Mesenteric fat pad (tissue), 1 donor: ENCODE measurements around the gene GLP2R. TPM values are rescaled to one million over a fixed set of nuclear protein-coding genes. Genes with fewer than 3 reads are reported as not detected.
"Not testable (repeated sequence)": the region's sequence is repeated elsewhere in the genome, so short reads cannot be mapped to it uniquely, and the experiment has no call there.

Source experiments
- DNase-seq: peaks from one replicate; pipeline ENCODE4 v3.0.0-alpha.2; 2020; ENCODE audit warnings: low spot score
- total RNA-seq: library from RNA; stranded (reverse); fragmentation: NEBNext Ultra II Directional; extraction: Animal tissue kit (Norgen Biotek cat#: 25700); gene quantifications from one replicate; pipeline ENCODE4 v1.2.1, GENCODE V29; 2021
- donor health status: DM: yes; HTN: yes; CAD: no.

The GLP2R gene
- total RNA-seq, 1 donor from 2014 or later: 6.7 TPM

DNA sequence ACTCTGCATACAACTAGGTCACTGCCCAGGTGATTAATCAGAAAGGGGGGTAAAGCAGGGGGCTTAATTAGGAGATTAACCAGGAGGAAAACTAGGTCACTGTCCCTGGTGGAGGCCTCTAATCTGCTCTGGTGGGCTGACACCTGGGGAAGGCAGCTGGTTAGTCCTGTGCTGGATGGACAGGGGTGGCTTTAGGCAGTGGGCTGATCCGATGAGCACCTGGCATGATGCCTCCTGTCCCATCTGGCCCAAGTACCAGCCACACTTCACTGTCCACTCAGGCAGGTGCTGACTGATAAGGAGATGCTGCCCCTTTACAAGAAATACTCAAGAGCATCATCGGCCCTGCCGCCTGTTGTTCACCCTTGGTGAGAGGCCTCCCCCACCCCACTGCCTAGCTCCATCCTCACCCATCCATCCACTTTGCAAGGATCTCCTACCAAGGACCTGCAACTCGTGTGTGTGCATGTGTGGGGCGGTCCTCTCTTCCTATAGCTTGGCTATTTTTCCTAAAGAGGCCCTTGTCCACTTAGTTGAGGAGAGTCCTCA is 93.2 kb downstream of the GLP2R start:
- no peak for DNase-seq

DNA sequence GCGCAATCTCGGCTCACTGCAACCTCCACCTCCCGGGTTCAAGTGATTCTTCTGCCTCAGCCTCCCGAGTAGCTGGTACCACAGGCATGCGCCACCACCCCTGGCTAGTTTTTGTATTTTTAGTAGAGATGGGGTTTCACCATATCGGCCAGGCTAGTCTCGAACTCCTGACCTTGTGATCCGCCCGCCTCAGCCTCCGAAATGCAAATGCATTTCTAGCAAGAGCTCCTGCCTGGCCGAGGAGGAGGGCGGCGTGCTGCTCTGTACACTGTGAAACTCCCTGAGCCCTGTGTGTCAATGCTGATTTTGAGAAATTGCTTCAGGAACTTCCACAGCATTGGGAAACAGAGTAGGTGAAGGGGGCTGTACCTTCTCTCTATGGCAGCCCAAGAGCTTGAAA is 95.5 kb downstream of the GLP2R start:
- not testable (repeated sequence) for DNase-seq

GRCh38 chr17:9922012-9922848 is 96.5 kb downstream of the GLP2R start:
- DNase-seq: no peak

- DNase-seq: no peak
These were observed 99.0 kb downstream of the GLP2R start for GRCh38 chr17:9924735-9925191.

DNA sequence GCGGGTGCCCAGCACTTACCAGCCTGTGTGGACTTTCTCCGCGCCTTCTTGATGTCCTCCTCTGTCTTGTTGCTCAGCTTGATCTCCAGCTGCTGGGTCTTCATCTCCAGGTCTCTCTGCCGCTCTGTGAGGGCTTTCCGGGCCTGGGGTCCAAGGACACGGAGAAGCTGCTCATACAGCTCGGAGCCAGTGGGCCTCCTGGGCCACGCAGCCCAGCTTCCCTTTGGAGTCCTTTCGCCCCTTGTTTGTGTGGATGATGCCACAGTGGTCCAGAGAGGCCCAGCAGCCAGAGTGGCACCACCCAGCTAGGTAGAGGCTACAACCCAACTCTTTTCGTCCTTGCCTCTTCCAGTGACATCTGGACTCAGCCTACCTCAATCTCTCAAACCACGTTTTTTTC is 99.7 kb downstream of the GLP2R start:
- no peak for DNase-seq

- no peak for DNase-seq
These were observed 100.6 kb downstream of the GLP2R start for GRCh38 chr17:9926150-9926804.

DNA sequence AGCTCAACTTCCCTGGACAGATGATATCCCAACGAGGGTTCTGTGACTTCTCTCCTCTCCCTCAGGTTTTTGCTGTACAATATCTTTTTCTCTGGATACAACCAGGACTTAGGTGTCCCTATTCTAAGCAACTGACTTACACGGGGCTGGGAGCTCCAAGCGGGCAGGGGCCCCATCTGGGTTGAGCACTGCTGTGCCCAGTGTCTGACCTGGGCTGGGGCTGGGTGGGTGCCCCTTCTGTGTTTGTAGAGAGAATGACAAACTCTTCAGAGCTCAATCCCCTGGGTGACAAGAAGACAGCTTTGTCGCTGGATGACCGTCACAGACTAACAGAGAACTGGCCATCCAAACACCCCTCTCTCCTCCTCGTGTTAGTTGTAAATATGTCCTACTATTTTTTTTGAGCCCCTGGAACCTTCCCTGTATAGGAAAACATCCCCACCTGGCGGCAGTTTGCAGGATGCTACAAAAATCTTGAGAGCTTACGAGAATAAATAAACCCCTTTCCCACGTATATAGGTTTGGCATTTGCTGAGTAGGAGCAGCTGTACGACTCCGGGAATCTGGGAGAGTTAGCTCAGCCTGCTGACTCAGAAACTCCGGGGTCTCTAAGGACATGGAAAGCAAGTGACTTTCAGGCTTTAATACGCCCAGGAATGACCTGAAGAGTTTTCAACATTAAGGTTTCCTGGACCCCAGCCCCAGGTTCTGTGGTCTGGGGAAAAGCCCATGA is 103.0 kb downstream of the GLP2R start:
- no peak for DNase-seq

DNA sequence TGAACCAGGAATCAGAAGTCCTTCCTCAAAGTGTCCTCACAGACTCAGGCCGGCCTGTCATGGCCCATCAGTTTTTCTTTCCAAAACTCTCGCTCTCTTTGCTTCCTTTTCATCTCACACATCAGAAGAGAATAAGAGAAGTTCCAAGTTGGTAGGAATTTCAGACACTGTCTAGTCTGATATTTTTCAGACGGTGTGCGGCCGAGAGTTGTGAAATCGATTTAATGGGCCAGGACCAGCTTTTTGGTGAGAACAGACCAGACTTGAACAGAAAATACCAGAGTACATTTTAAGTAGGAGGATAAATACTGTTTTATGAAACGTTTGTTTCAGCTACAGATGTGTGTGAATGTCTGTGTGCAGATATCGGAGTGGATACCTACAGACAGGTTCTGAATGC is 104.1 kb downstream of the GLP2R start:
- DNase-seq: no peak

DNA sequence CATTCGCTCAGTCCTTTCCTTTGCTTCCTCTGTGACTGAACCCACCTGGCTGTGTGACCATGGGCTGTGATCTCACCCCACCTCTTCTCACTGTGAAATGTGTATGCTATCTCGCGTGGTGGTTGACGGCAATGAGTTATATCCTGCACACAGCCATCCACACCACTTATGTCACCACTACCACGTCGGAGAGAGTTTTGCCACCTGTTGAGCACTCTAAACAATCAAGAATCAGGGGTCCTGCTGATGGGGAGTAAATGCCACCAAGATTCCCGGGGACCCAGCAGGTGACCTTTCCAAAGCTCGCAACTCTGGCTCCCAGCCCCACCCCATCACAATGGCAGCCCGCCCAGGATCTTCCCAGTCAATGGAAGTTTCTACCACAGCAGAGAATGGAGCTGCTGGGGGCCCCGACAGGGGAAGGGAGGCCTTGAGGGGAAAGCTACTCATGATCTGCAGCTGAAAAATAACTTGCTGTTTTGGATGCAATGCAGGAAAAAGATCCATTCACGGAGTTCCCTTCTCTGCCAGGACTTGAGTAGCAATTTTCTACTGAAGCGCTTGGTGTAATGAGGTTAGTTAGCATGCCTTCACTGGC is 105.5 kb downstream of the GLP2R start:
- no peak for DNase-seq

DNA sequence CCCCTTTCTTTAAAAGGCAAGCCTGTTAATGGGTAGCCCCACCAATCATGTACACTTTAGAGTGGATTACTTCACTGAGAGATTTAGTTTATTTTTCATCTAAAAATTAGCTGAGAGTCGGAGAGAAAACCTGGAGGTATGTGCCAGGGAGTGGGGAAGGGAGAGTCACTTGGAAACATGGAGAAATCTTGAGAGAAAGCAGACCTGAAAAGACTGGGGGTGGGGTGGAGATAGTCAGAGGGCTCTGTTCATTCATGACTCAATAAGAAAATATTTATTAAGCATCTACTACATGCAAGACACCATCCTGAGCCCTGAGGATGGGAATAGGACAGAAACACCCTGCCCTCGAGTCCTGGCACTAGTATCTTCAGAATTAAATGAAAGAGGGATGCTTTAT is 106.8 kb downstream of the GLP2R start:
- no peak for DNase-seq

DNA sequence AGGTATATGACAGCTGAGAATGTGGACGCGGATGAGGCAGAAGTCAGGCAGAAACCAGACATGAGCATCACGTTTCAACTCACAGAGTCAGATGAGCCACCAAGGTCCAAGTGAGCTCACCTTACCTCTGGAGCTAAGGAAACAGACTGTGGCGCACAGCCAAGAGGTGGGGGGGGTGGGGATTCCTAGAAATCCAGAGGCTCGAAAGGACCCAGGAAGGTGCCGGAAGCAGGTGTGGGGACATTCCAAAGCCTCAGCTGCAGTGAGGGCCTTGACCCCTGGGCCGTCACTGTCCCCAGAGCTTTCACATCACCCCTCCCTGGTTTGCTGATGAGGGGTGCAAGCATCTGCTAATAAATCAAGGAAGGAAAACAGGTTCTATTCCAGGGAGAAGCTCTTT is 108.6 kb downstream of the GLP2R start:
- DNase-seq: no peak

DNA sequence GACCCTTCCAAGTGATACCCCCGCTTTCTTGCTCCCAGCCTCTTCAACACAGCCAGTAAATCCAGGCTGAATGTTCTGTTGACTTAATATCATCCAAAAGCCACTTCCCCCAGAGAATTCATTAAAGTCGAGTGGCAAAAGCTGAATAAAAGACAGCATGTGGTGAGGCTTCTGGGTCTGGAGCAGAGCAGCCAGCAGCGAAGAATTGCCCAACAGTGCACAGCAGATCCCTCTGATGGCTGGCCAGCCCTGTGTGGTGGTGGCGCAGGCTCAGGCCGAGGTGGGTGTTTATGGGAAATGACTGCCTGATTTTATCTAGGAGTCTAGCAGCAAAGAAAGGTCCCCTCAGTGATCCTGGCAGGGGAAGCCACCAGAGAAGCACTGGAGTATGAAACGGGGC is 109.7 kb downstream of the GLP2R start:
- DNase-seq: no peak

- DNase-seq: no peak
These were observed 110.4 kb downstream of the GLP2R start for GRCh38 chr17:9936095-9936494.

DNA sequence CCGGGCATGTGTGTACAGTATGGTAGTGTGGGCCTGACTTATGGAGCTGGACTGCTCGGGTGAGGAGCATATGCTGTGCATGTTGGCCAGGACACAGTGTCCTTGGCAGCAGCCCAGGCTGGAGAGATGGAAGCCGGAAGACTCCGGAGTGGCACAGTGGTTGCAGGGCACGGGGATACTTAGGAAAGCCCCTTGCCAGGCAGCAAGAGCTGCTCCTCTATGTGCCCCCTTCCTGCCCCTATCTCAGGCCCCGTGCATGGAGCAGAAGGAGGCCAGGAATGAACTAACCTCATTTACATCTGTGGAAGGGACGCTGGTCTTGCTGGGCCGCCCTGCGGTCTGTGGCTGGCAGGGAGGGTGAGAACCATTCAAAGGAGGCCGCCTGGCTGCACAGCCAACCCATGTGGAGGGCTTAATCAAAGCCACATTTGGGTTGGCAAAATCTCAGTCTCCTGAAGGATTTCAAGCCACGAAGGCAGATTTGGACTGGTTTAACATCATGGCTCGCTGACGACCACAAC is 111.6 kb downstream of the GLP2R start:
- DNase-seq: no peak

DNA sequence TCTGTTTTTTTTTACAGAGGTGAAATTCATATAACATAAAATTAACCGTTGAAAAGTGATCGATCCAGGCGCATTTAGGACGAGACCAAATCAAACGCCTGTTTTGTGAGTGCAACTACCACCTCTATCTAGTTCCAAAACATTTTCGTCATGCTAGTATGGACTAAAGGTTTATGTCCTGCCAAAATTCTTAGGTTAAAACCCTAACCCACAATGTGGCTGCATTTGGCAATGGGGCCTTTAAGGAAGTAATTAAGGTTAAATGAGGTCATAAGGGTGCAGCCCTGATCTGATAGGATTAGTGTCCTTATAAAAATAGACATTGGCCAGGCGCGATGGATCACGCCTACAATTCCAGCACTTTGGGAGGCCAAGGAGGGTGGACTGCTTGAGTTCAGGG is 112.2 kb downstream of the GLP2R start:
- no peak for DNase-seq

- no peak for DNase-seq
These were observed 113.0 kb downstream of the GLP2R start for GRCh38 chr17:9938764-9939163.

- DNase-seq: no peak
These were observed 115.1 kb downstream of the GLP2R start for GRCh38 chr17:9940841-9941240.

DNA sequence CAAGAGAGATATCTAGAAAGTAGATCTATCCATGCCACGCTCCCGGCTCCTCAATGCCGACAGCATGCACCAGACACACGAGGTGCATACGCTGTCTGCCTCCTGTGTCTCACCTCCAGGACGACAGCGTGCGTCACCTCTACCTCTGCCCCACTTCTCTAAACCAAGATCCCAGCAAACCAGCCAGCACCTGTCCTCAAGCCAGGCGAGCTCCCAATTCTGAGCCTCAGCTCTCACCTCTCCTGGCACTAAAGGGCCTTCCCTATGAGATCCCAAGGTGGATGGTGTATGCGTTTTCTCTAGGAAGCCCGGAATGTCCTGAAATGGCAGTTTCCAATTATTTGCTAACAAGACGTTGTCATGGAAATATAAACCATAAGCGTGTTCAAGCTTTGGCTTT is 115.6 kb downstream of the GLP2R start:
- no peak for DNase-seq
